K562 (cell line): ENCODE data around the gene FUT2. TPM values are rescaled to one million over a fixed set of nuclear protein-coding genes. Genes with fewer than 3 reads are reported as not detected.

ENCODE experiments used
- ETS1 ChIP-seq: conservative IDR thresholded peaks from 2 replicates; pipeline ENCODE4 v1.6.1; 2011; ENCODE audit warnings: low read depth, mild to moderate bottlenecking, low read length; ENCODE audit not compliant: control insufficient read depth
- ETV6 ChIP-seq, 3 experiments: fragments of 150-350 bp in 1 of 3; sonication (generic) in 1 of 3; formaldehyde crosslinking in 1 of 3; IDR thresholded peaks; 2 replicates each; pipeline versions ENCODE4 v1.6.1 to v1.8.0; 2014 to 2022; ENCODE audit warnings: borderline replicate concordance in 2 of 3, low read depth in 2 of 3, antibody characterized with exemption in 1 of 3, low read length in 1 of 3, mild to moderate bottlenecking in 1 of 3, missing genetic modification reagents in 1 of 3
- EWSR1 ChIP-seq: fragments of 450-650 bp; IDR thresholded peaks from 2 replicates; pipeline ENCODE4 v1.6.1; 2018; ENCODE audit warnings: borderline replicate concordance, mild to moderate bottlenecking, low read depth, moderate library complexity; ENCODE audit not compliant: partially characterized antibody
- HMGN3 ChIP-seq: IDR thresholded peaks from 2 replicates; pipeline ENCODE4 v1.6.1; 2011; ENCODE audit warnings: borderline replicate concordance, low read depth, mild to moderate bottlenecking, mixed read lengths, low read length; ENCODE audit not compliant: insufficient read length; ENCODE audit errors: extremely low read depth
- POLR2B ChIP-seq: fragments of 450-650 bp; IDR thresholded peaks from 2 replicates; pipeline ENCODE4 v1.6.1; 2018; ENCODE audit warnings: low read depth; ENCODE audit not compliant: partially characterized antibody
- POU5F1 ChIP-seq: fragments of 150-350 bp; IDR thresholded peaks from 2 replicates; pipeline ENCODE4 v1.6.1; 2014; ENCODE audit warnings: borderline replicate concordance, low read length, low read depth, mild to moderate bottlenecking; ENCODE audit not compliant: partially characterized antibody
- RERE ChIP-seq: sonication (generic); formaldehyde crosslinking; IDR thresholded peaks from 2 replicates; pipeline ENCODE4 v1.8.0; 2023; ENCODE audit warnings: missing genetic modification reagents, mild to moderate bottlenecking, borderline replicate concordance
- RFX1 ChIP-seq: fragments of 450-650 bp; IDR thresholded peaks from 2 replicates; pipeline ENCODE4 v1.6.1; 2016; ENCODE audit warnings: mild to moderate bottlenecking, moderate library complexity
- SRSF3 ChIP-seq: fragments of 200-400 bp; formaldehyde crosslinking; IDR thresholded peaks from 2 replicates; pipeline ENCODE4 v1.6.1; 2016; ENCODE audit warnings: mild to moderate bottlenecking, low read length, moderate library complexity; ENCODE audit not compliant: insufficient read depth
- TCF15 ChIP-seq: fragments of 250-450 bp; sonication (Bioruptor Pico); IDR thresholded peaks from 2 replicates; pipeline ENCODE4 v1.8.0; 2022; ENCODE audit warnings: moderate library complexity, mild to moderate bottlenecking, inconsistent platforms
- XRCC3 ChIP-seq: fragments of 450-650 bp; IDR thresholded peaks from 2 replicates; pipeline ENCODE4 v1.6.1; 2017; ENCODE audit warnings: mild to moderate bottlenecking, moderate library complexity
- ZBTB11 ChIP-seq, 3 experiments: fragments of 200-800 bp in 1 of 3; fragments of 250-450 bp in 1 of 3; fragments of 450-650 bp in 1 of 3; sonication (Bioruptor Pico) in 1 of 3; sonication (Bioruptor generic) in 1 of 3; formaldehyde crosslinking in 1 of 3; IDR thresholded peaks; 2 replicates each; pipeline versions ENCODE4 v1.6.1 to v1.8.0; 2016 to 2022; ENCODE audit warnings: mild to moderate bottlenecking in 2 of 3, missing genetic modification characterization in 2 of 3, missing compliant biosample characterization in 1 of 3, moderate library complexity in 1 of 3
- ZKSCAN3 ChIP-seq: fragments of 250-450 bp; sonication (Bioruptor Pico); IDR thresholded peaks from 2 replicates; pipeline ENCODE4 v1.4.0; 2020
- ZNF589 ChIP-seq: fragments of 200-800 bp; sonication (Bioruptor generic); IDR thresholded peaks from 2 replicates; pipeline ENCODE4 v1.6.1; 2016; ENCODE audit warnings: low read depth, missing genetic modification characterization, missing compliant biosample characterization
- polyA plus RNA-seq, 8 experiments: library from polyadenylated mRNA; depleted of rRNA in 4 of 8; stranded (reverse) in 5 of 8; unstranded in 3 of 8; fragments of >200 nt; fragmentation: Nextera tagmentation in 2 of 8; fragmentation: Illumina TruSeq in 1 of 8; extraction: Ambion mirVana in 2 of 8; extraction: Trizol in 1 of 8; gene quantifications; 2 replicates each; pipeline versions ENCODE4 v1.2.1 to v1.2.3, GENCODE V29; 2011 to 2014; ENCODE audit warnings: inconsistent platforms in 1 of 8, missing spikeins in 1 of 8
- total RNA-seq, 7 experiments: library from RNA; depleted of rRNA in 6 of 7; stranded (reverse); fragments of >200 nt in 6 of 7; fragmentation: Illumina TruSeq in 2 of 7; extraction: Trizol in 2 of 7; gene quantifications; 2 replicates each; pipeline versions ENCODE4 v1.2.1 to v1.2.3, GENCODE V29; 2011 to 2021; ENCODE audit warnings: low replicate concordance in 1 of 7

The FUT2 gene
- total and polyA plus RNA-seq, 9 of the 15 experiments (the other 6 are each of a cell fraction or from before 2014, with no cell fraction given): 0.03 to 0.04 TPM; not detected in 7

- TF ChIP-seq ETS1 (peak; percentile 97), XRCC3 (no peak), TCF15 (CRISPR knock-in tag) (no peak), RFX1 (no peak), ZKSCAN3 (CRISPR knock-in tag) (no peak), POLR2B (no peak), SRSF3 (no peak), EWSR1 (no peak), RERE (CRISPR knock-in tag) (0 out of 2 replicates have a peak, but pooled peaks have one; percentile 25), POU5F1 (peak; percentile 30), HMGN3 (no peak), ZNF589 (CRISPR knock-in tag) (0 out of 2 replicates have a peak, but pooled peaks have one; percentile 37), ETV6 (IDR thresholded peaks at IDR 0.05; ENCODE audit: borderline replicate concordance in 1 of 2, low read depth in 2 of 2, low read length in 1 of 2) (no peak), ETV6 (CRISPR knock-in tag; IDR thresholded peaks at IDR 0.05; ENCODE audit: borderline replicate concordance) (no peak), ZBTB11 (CRISPR knock-in tag; IDR thresholded peaks at IDR 0.05) (peak in 1 of 3 experiments; percentile 61; a peak in 2 of 6 replicates)
Observed at GRCh38 chr19:48745208-48745995, 49.6 kb downstream of the FUT2 start (continued).
